Transverse colon (tissue), 4 donors: ENCODE data around the gene NATD1. TPM values are rescaled to one million over a fixed set of nuclear protein-coding genes. Genes with fewer than 3 reads are reported as not detected.

Experiments
- DNase-seq: peaks from one replicate; pipeline ENCODE4 v3.0.0-alpha.2; 2019
- H3K27ac ChIP-seq, 4 donors: fragments of 200-600 bp; sonication (generic); 2 replicates each; pipeline ENCODE4 v1.5.1; 2016 to 2018; ENCODE audit warnings: inconsistent platforms in 4 of 4
- H3K27me3 ChIP-seq: fragments of 200-600 bp; sonication (generic); 2 replicates; pipeline ENCODE4 v1.5.1; 2017; ENCODE audit warnings: inconsistent platforms
- H3K36me3 ChIP-seq, 4 donors: fragments of 200-600 bp; sonication (generic); 2 replicates each; pipeline ENCODE4 v1.5.1; 2017 to 2019; ENCODE audit warnings: inconsistent platforms in 4 of 4
- H3K4me1 ChIP-seq, 4 donors: fragments of 200-600 bp; sonication (generic); 2 replicates each; pipeline ENCODE4 v1.5.1; 2017 to 2020; ENCODE audit warnings: inconsistent platforms in 4 of 4
- H3K4me3 ChIP-seq, 4 donors: fragments of 200-600 bp; sonication (generic); 1 replicate in 1 of 4; 2 replicates in 3 of 4; pipeline versions ENCODE4 v1.5.1 to v1.6.1; 2017 to 2019; ENCODE audit warnings: inconsistent platforms in 4 of 4
- H3K9me3 ChIP-seq, 2 donors: fragments of 200-600 bp; sonication (generic); 2 replicates each; pipeline ENCODE4 v1.5.1; 2017 to 2019; ENCODE audit warnings: inconsistent platforms in 2 of 2
- EP300 ChIP-seq: sonication (generic); formaldehyde crosslinking; IDR thresholded peaks from one replicate; pipeline ENCODE4 v1.6.1; 2017; ENCODE audit warnings: antibody characterized with exemption, low read depth
- POLR2A ChIP-seq: fragments of 450-650 bp; IDR thresholded peaks from one replicate; pipeline ENCODE4 v1.6.1; 2016; ENCODE audit warnings: antibody characterized with exemption, mild to moderate bottlenecking, moderate library complexity
- POLR2AphosphoS5 ChIP-seq, 3 donors: sonication (generic); formaldehyde crosslinking; IDR thresholded peaks; one replicate each; pipeline ENCODE4 v1.6.1; 2016; ENCODE audit warnings: antibody characterized with exemption in 3 of 3
- WGBS, 2 donors: methylation state at CpG; one replicate each; pipeline ENCODE4 v1.1.5; 2018; ENCODE audit warnings: low coverage in 1 of 2; 5-methylcytosine and 5-hydroxymethylcytosine counted together
- in situ Hi-C, 4 donors: fragments of 200-750 bp; cut with MboI; loops; one replicate each; pipeline versions ENCODE4 v1.15.0 to v1.15.1; 2017; ENCODE audit warnings: low sequenced_read_pairs in 3 of 4, low pct_ligation_motif_present in 1 of 4, low pct_unique_long_range_greater_than_20kb in 1 of 4
- intact Hi-C: fragments of 100-400 bp; cut with DNase I; formaldehyde crosslinking; loops from one replicate; pipeline ENCODE4 v1.15.1; 2023; ENCODE audit warnings: low total_unique reads
- total RNA-seq, 4 donors: library from RNA; depleted of rRNA; stranded (reverse); fragments of >200 nt; gene quantifications; one replicate each; pipeline ENCODE4 v1.1.0, GENCODE V29; 2016
- TF ChIP-seq, protein P1 (sequence below), 5 experiments: fragments of 200-600 bp in 3 of 5; fragments of 450-650 bp in 2 of 5; sonication (generic) in 3 of 5; IDR thresholded peaks; 1 replicate in 2 of 5; 2 replicates in 3 of 5; pipeline ENCODE4 v1.5.1; 2016 to 2017; ENCODE audit warnings: antibody characterized with exemption in 5 of 5, inconsistent platforms in 3 of 5, mild to moderate bottlenecking in 2 of 5, moderate library complexity in 1 of 5

The NATD1 gene
- total RNA-seq, 4 donors from 2014 or later = 1.4 to 7.9 (median 5.0) TPM

DNA sequence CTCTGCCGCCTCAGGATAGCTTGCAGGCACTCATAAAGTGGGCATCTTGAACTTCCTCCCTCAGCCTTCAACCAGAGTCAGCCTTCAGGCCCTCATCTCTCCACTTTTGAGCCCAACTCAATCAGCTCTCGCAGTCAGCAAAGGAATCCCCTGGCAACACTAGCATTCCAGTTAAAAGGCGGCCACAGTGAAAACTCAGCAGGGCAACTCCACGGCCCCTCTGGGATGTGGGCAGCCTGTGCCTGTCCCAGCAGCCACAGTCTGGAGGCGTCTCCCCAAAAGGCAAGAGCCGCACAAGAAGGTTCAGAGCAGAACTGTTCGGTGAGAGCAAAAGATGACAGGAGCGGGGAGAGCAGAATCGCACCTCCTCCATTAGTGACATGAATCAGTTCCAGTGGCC lies 48.3 kb downstream of the NATD1 start:
- WGBS, 2 donors = 84% methylated on average over 9 of the region's 9 CpGs; no CpG with 5 or more reads in 1 of the 2 donors
- H3K27me3 ChIP-seq = no peaks in the 10 kb centered on the region
- no peaks in the 10 kb centered on the region for H3K36me3 ChIP-seq
- no peak overlapping the region for H3K27ac ChIP-seq
- in situ Hi-C loops (loop anchor here in 2 of 4 donors (10.0 to 25.0 kb wide), 2 partner anchors 70 to 93 kb away; no protein-coding TSS in a partner anchor), intact Hi-C loops (no loop called here)
- H3K4me3 ChIP-seq = no peak overlapping the region
- peaks cover 12 to 34% (median 15%) of the 10 kb centered on the region in 4 donors for H3K4me1 ChIP-seq
- no peak for DNase-seq
- no peaks in the 10 kb centered on the region for H3K9me3 ChIP-seq
- TF ChIP-seq, protein P1, sequence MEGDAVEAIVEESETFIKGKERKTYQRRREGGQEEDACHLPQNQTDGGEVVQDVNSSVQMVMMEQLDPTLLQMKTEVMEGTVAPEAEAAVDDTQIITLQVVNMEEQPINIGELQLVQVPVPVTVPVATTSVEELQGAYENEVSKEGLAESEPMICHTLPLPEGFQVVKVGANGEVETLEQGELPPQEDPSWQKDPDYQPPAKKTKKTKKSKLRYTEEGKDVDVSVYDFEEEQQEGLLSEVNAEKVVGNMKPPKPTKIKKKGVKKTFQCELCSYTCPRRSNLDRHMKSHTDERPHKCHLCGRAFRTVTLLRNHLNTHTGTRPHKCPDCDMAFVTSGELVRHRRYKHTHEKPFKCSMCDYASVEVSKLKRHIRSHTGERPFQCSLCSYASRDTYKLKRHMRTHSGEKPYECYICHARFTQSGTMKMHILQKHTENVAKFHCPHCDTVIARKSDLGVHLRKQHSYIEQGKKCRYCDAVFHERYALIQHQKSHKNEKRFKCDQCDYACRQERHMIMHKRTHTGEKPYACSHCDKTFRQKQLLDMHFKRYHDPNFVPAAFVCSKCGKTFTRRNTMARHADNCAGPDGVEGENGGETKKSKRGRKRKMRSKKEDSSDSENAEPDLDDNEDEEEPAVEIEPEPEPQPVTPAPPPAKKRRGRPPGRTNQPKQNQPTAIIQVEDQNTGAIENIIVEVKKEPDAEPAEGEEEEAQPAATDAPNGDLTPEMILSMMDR (IDR thresholded peaks at IDR 0.05) = no peak
- TF ChIP-seq POLR2AphosphoS5 (IDR thresholded peaks at IDR 0.05) (no peak), EP300 (no peak), POLR2A (no peak)

DNA sequence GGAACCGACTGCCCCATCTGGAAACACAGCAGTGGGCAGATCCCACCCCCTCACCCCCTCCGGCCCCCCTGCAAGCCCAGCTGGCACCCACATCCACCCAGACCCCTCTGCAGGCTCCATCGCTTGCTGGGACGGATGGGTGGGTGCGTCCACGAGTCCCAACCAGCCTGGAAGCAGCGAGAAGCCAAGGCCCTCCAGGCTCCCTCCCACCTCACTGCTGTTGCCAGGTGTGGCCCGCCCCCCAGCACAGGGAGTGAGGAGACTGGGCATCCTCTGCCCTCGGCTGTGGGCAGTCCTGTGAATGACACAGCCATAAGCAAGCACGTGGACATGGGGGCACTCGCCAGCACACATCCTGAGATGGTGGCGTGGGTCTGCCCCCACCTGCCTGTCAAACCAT lies 50.7 kb downstream of the NATD1 start:
- TF ChIP-seq EP300 = no peak
- TF ChIP-seq, protein P1 (IDR thresholded peaks at IDR 0.05) = no peak
- TF ChIP-seq POLR2A = no peak
- TF ChIP-seq POLR2AphosphoS5 (IDR thresholded peaks at IDR 0.05) = no peak
- Histone ChIP-seq H3K36me3 (peaks cover 0 to 11% (median 4%) of the 10 kb centered on the region in 4 donors), H3K27me3 (no peaks in the 10 kb centered on the region), H3K27ac (no peak overlapping the region), H3K9me3 (no peaks in the 10 kb centered on the region), H3K4me1 (peaks cover 6 to 27% (median 8%) of the 10 kb centered on the region in 4 donors), H3K4me3 (no peak overlapping the region)
- in situ Hi-C loops (loop anchor here in 2 of 4 donors (10.0 to 25.0 kb wide), 2 partner anchors 68 to 90 kb away; no protein-coding TSS in a partner anchor), intact Hi-C loops (no loop called here)
- WGBS, 2 donors = 89% methylated on average over 10 of the region's 12 CpGs; no CpG with 5 or more reads in 1 of the 2 donors
- DNase-seq = no peak

DNA sequence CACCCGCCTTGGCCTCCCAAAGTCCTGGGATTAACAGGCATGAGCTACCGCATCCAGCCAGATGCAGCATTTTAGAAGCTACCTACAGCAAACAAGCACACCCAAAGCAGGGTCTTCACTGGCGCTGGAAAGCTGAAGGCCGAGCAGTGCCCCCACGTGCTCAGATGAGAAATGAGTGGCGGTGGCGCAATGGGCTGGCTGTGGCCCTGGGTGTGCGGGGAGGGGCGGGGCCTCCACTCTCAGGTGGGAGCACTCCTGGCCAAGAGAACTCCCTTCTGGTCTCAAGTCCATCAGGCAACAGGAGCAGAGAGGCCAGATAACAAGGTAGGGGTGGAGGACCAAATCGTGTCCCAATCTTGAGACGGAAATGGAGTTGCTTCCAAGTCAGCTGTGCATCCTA lies 51.3 kb downstream of the NATD1 start:
- Histone ChIP-seq H3K4me1 (peaks cover 6 to 27% (median 8%) of the 10 kb centered on the region in 4 donors), H3K36me3 (peaks cover 0 to 14% (median 5%) of the 10 kb centered on the region in 4 donors), H3K27me3 (no peaks in the 10 kb centered on the region), H3K4me3 (no peak overlapping the region), H3K9me3 (no peaks in the 10 kb centered on the region), H3K27ac (no peak overlapping the region)
- no peak for DNase-seq
- TF ChIP-seq, protein P1 (IDR thresholded peaks at IDR 0.05) = no peak
- TF ChIP-seq POLR2AphosphoS5 (IDR thresholded peaks at IDR 0.05) (no peak), EP300 (no peak), POLR2A (no peak)
- intact Hi-C loops = no loop called here
- in situ Hi-C loops = loop anchor here in 2 of 4 donors (10.0 to 25.0 kb wide), 2 partner anchors 67 to 90 kb away; no protein-coding TSS in a partner anchor
- 93% methylated on average over 11 of the region's 11 CpGs; no CpG with 5 or more reads in 1 of the 2 donors for WGBS, 2 donors

DNA sequence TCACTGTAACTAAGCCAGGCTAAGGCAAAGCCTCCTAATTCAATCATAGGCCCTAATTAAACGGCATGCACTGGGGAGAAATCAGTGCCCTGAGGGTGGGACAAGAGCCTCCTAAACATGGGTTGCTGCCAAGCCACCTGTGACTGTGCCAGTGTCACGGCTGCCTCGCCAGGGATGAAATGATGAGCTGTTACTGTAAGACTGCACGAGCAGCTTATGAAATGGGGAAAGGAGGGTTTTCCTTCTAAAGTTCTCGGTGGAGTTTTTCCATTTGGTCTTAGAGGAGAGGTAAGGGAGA lies 52.0 kb downstream of the NATD1 start:
- peaks cover 0 to 14% (median 5%) of the 10 kb centered on the region in 4 donors for H3K36me3 ChIP-seq
- H3K27me3 ChIP-seq = no peaks in the 10 kb centered on the region
- H3K4me1 ChIP-seq = peaks cover 6 to 27% (median 8%) of the 10 kb centered on the region in 4 donors
- no peak for TF ChIP-seq EP300
- H3K9me3 ChIP-seq = no peaks in the 10 kb centered on the region
- 67% methylated on average over 5 of the region's 5 CpGs; no CpG with 5 or more reads in 1 of the 2 donors for WGBS, 2 donors
- no peak overlapping the region for H3K4me3 ChIP-seq
- in situ Hi-C loops (loop anchor here in 2 of 4 donors (10.0 to 25.0 kb wide), 2 partner anchors 66 to 89 kb away; no protein-coding TSS in a partner anchor), intact Hi-C loops (no loop called here)
- no peak overlapping the region for H3K27ac ChIP-seq
- DNase-seq = no peak
